Cortex of kidney (tissue), 1 donor: ENCODE results near the gene BEAN1.
"Not testable (repeated sequence)": the region's sequence is repeated elsewhere in the genome, so short reads cannot be mapped to it uniquely, and the experiment has no call there.

ENCODE experiments used
- DNase-seq: peaks from one replicate; lab custom pipeline; 2025; lab: John Stamatoyannopoulos, UW

BEAN1 gene

GRCh38 chr16:66441586-66442375, 14.7 kb downstream of the BEAN1 start:
- no peak for DNase-seq

- DNase-seq, result no peak
Measured at GRCh38 chr16:66442502-66443268, 15.6 kb downstream of the BEAN1 start.

DNA sequence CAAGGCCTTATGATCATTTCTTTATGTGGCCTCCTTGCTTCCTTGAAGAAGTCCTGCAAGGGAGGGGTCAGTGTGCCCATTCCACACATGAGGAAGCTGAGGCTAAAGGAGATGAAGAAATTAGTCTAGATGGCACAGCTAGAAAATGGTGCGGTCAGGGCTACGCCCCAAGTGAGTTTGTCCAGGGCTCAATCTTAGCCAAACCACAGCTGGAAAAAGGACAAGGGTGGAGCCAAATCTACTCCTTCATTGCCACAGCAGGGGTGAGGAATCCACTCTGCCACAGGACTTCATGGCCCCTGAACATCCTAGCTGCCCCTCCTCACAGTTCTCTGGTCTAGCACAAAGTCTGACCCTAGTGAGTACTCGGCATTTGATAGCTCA, 16.2 kb downstream of the BEAN1 start:
- no peak for DNase-seq

DNA sequence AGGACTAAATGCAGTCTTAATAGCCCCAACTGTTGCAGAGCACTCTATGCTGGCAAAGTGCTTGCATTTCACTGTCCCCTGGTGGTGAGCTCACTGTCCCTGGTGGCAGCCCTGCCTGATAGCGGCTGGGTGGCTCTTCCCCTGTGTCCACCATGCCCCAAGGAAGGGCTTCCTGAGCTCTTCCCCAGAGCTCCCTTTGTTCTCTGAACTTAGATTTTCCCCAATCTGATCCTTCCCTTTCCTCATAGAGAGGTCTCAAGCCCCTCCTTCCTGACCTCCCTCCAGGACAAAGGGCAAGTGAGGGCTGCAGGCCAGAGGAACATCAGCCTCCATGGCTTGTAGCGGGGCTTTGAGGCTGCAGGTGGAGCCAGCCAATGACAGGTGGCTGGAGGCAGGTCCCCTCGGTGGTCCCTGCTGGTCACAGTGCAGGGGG, 17.0 kb downstream of the BEAN1 start:
- DNase-seq, result no peak

DNA sequence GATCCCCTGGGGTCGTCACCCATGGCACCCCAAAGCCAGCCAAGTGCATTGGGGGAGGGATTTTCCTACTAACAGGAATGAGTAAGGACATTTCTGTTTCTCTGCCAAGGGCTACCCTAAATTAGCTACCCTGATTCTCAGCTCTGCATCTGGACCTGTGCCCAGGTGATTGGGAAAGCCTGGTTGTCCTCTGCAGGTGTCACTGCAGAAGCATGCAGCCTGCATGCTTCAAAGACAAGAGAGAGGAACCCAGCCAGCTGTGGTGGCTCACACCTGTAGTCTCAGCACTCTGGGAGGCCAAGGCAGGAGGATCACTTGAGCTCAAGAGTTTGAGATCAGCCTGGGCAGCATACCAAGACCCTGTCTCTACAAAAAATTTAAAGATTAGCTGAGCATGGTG, 19.6 kb downstream of the BEAN1 start:
- DNase-seq, result no peak

- DNase-seq, result no peak
Measured at GRCh38 chr16:66447491-66447890, 20.4 kb downstream of the BEAN1 start.

GRCh38 chr16:66451548-66451947, 24.5 kb downstream of the BEAN1 start:
- DNase-seq, result no peak

DNA sequence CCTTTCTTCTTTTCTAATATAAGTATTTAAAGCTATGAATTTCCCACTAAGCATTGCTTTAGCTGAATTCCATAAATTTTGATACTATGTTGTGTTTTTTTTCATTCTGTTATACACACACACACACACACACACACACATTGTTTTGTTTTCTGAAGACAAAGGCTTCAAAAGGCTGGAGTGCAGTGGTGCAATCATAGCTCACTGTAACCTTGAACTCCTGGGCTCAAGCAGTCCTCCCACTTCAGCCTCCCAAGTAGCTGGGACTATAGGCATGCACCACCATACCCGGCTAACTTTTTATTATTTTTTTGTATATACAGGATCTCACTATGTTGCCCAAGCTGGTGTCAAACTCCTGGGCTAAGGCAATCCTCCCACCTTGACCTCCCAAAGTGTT, 26.1 kb downstream of the BEAN1 start:
- DNase-seq, result not testable (repeated sequence)

DNA sequence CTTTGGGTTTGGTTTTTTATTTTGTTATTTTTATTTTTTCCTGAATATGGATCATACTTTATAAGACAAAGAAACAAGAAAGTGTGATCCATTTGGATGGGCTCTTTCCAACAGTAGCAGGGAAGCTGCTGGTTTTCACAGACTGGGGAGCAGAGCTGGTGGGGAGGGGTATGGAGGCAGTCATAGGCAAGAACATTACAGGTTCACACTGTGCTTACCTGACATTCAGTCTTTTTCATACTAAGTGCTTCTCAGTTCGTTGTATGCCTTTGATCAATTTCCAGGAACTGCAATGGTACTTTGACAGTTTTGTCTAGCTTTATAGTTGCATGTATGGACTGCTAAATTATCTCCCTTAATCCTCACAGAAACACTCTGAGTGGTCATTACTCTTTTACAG, 27.7 kb downstream of the BEAN1 start:
- no peak for DNase-seq

GRCh38 chr16:66455970-66456369, 28.9 kb downstream of the BEAN1 start:
- DNase-seq, result no peak

DNA sequence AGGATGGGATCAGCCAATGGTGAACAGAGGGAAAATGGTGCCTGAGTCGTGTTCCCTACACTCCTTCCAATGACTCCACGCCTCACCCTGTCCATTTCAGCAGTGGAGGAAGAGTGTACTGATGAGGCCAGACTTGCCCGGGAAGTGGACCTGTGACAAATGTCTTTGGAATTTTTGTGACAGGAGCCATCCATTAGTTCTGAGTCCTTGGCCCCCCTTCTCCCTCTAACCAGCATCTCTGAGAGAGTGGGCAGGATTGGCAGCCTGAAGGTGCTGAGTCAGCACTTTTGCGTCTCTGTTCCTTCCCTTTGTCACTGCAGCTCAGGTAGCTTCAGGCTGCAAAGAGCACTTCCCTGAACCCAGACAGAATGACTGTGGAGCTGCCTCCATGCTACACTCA, 30.8 kb downstream of the BEAN1 start:
- no peak for DNase-seq

DNA sequence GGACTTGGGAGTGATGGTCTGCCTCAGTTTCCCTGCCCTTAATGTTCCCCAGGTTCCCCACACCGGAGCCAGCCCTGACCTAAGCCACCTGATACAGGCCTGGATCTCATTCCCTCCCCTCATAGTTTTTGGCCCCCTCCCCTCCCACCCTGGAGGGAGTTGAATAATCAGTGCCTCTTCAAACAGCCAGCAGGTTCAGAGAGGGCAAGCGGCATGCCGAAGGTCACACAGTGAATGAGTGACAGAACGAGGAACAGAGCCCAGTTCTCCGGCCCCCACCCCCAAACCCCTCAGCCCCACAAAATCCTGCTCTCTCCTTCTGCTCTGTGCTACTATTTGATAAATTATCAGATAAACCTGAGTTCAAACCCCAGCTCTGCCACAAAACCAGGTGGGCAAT, 31.2 kb downstream of the BEAN1 start:
- no peak for DNase-seq

GRCh38 chr16:66458853-66459252, 31.8 kb downstream of the BEAN1 start:
- DNase-seq, result no peak

- DNase-seq, result no peak
Measured at GRCh38 chr16:66459878-66460277, 32.8 kb downstream of the BEAN1 start.

GRCh38 chr16:66460703-66461102, 33.6 kb downstream of the BEAN1 start:
- no peak for DNase-seq

- no peak for DNase-seq
Measured at GRCh38 chr16:66462912-66463311, 35.8 kb downstream of the BEAN1 start.

DNA sequence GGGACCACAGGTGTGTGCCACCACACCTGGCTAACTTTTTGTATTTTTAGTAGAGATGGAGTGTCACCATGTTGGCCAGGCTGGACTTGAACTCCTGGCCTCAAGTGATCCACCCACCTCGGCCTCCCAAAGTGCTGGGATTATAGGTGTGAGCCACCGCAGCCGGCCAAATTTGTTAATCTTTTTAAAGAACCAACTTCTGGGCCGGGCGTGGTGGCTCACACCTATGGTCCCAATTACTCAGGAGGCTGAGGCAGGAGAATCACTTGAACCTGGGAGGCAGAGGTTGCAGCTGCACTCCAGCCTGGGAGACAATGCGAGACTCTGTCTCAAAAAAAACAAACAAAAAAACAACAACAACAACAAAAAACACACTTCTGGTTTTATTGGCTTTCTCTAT, 38.9 kb downstream of the BEAN1 start:
- not testable (repeated sequence) for DNase-seq

GRCh38 chr16:66466636-66467035, 39.5 kb downstream of the BEAN1 start:
- not testable (repeated sequence) for DNase-seq

DNA sequence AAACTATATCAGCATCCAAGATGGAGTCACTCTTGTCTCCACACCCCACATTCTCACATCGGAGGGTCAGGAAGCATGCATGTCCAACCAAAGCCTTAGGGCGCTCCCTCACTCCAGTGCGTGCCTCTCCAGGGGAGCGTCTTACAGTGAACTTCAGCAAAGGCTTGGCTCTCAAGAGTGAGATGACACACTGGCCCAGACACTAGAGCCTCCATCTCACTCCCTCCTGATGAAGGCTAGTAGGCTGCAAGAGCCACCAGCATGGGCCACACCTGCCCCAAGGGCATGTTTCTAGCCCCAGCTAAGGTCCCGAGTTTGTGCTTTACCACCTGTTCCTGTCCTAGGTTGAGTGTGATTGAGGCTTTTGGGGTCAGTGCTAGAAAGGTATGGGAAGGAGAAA, 40.5 kb downstream of the BEAN1 start:
- no peak for DNase-seq

- no peak for DNase-seq
Measured at GRCh38 chr16:66468321-66468965, 41.3 kb downstream of the BEAN1 start.

GRCh38 chr16:66469291-66469946, 42.3 kb downstream of the BEAN1 start:
- DNase-seq, result no peak

DNA sequence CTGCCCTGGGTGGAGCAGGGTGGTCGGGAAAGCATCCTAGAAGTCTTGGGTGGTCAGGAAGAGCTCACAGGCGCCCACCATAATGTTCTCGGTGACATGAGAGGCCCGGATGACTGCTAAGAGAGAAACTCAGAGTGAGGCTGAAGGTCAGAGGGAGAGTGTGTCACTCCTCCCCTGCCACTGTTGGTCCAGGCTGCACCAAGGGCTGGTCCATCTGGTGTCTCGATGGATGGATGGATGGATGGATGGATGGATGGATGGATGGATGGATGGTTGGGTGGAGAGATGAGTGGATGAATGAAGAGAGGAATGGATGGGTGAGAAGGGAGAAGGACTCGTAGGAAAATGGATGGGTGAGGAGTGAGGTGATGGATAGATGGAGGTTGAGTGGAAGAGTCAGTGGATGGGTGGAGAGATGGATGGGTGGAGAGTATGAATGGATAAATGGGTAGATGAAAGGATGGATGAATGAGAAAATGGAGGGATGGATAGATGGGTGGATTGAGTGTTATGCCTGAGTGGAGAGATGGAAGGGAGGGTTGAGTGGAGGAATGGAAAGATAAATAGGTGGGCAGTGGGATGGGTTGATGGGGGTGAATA, 43.0 kb downstream of the BEAN1 start:
- DNase-seq, result no peak
